ENCODE results near the gene TEX22. TPM values are rescaled to one million over a fixed set of nuclear protein-coding genes. Genes with fewer than 3 reads are reported as not detected.

Gene TEX22
- total RNA-seq, 1 experiment from 2014 or later, result 0.26 TPM

DNA sequence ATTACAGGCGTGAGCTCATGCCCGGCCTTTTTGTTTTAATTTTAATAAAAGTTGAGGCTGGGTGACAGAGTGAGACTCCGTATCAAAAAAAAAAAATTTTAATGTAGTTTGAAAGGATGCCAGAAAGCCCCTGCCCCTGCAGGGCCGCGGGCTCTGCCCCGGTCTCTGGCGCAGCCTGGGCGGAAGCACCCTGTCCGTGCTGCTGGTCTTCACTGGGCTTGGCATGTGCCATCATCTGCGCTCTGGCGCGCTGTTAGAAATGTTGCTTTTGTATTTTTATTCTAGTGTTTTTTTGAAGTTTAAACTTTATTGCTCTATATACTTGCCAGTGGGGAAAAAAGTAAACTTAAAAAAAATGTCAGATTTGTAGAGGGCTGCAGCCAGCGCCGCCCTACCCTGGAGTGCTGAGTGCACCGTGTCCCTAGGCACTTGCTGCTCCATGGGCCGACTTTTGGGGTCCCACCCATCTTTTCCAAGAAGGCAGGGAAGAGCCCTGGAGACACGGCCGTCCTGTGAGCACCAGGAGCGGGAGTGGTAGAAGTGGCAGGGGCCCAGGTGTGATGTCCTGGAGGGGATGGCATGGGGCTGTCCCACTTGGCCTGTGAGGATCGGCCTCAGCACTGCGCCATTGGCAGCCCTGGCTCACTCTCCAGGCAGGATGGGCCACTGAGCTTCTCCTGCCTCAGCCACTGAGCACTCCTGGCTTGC lies 25.3 kb downstream of the TEX22 start:
- in situ Hi-C loops (cut with HindIII; ENCODE audit: low pct_unique_long_range_greater_than_20kb, low sequenced_read_pairs), result no loop called here
- no peak for DNase-seq (ENCODE audit: low read depth, low spot score)

DNA sequence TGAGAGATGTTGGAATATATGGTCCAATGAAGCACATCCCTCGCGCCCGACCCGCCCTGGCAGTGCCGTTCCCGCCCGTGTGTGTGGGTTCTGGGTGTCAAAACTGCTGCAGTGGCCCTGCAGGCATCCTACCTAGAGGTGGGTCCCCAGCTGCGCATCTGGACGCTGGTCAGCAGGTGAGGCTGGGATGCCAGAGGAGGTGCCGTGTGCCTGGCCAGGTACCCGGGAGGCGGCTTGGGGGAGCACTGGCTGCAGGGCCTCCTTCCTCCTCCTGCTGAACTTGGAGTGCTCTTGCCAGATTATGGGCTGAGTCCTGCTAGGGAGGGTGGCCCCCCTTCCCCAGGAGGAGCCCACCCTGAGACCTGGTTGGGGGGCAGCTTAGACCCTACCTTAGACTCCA lies 26.5 kb downstream of the TEX22 start:
- no peak for DNase-seq (ENCODE audit: low read depth, low spot score)
- in situ Hi-C loops (cut with HindIII; ENCODE audit: low pct_unique_long_range_greater_than_20kb, low sequenced_read_pairs), result no loop called here

DNA sequence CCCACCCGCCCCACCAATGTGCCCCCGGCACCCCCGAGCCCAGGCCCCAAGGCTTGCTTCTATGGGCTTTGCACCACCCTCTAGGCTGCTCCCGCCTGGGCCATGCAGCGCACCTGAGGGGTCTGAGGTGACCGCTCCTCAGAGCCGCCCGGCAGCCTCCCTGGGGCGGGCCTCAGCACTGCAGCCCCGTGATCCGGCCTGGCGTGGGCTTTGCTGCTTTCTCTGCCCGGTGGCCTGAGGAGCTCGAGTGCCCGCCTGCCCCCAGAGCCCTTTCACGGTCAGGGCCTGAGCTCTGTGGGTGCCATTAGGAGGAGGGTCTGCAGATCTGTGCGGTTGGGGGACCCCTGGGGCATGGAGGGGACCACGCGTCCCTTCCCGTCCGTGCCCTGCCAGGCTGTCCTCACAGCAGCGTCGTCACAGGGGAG lies 27.5 kb downstream of the TEX22 start:
- no peak for DNase-seq (ENCODE audit: low read depth, low spot score)
- in situ Hi-C loops (cut with HindIII; ENCODE audit: low pct_unique_long_range_greater_than_20kb, low sequenced_read_pairs), result no loop called here

DNA sequence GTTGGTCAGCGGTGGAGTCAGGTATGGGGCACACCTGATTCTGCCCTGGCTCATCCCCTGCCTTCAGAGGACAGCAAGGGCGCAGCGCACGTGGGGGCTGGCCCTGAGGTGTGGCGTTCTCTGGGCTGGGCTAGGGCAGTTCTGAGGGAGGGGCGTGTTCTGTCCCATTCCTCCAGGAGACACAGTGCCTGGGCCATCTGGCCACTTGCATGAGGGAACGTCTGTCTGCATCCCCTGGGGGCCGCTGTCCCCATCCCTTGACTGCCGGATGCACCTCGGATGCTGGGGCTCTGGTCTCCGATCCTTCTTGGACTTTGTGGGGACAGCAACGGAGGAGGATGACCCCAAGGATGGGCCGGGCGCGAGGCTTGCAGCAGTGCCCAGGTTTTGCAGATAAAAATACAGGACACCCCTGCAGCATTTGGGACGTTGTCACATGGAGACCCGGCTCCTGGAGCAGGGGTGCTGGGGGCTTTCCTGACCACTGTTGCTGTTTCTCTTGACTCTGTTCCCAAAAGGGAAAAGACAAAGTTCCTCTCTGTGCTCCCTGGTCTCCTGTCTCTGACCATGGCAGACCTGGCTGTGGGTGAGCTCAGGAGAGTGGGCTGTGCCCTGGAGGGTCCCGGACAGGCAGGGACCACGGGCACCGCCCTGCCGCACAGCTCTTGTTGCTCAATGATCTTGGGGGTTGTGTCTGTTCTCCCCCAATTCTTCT lies 28.2 kb downstream of the TEX22 start:
- in situ Hi-C loops (cut with HindIII; ENCODE audit: low pct_unique_long_range_greater_than_20kb, low sequenced_read_pairs), result no loop called here
- DNase-seq (ENCODE audit: low read depth, low spot score), result no peak

DNA sequence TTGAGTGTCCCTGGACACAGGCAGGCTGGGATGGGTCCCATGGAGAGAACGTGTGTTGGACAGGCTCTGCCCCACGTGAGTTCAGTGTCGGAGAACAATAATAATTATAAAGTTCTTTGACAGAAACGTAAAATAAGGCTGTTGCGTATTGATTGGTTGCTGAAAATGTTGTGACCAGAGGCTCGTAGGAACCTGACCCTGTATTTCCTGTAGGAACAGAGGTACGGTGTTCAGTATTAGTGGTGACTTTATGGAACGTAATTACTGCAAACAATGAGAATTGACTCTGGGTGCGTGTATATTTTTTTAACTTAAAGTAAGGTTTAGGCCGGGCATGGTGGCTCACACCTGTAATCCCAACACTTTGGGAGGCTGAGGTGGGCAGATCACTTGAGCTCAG lies 29.1 kb downstream of the TEX22 start:
- in situ Hi-C loops (cut with HindIII; ENCODE audit: low pct_unique_long_range_greater_than_20kb, low sequenced_read_pairs), result no loop called here

DNA sequence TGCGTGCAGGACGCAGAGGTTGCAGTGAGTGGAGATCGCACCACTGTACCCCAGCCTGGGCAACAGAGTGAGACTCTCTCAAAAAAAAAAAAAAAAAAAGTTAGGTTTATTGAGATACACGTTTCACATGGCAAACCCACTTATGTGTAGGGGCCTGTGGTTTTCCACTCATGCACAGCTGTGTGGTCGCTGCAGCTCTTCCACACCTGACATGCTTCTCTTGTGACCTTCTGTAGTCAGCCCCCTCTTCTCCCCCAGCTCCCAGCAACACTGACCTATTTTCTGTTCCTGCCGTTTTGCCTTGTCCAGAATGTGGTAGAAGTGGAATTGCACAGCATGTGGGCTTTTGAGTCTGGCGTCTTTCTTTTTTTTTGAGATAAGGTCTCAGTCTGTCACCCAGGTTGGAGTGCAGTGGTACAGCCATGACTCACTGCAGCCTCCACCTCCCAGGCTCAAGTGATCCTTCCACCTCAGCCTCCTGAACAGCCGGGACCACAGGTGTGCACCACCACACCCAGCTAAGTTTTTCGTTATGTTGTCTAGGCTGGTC lies 29.7 kb downstream of the TEX22 start:
- in situ Hi-C loops (cut with HindIII; ENCODE audit: low pct_unique_long_range_greater_than_20kb, low sequenced_read_pairs), result no loop called here
- no peak for DNase-seq (ENCODE audit: low read depth, low spot score)

More for the DNA sequence above, 29.1 kb downstream of the TEX22 start:
- DNase-seq (ENCODE audit: low read depth, low spot score), result no peak

DNA sequence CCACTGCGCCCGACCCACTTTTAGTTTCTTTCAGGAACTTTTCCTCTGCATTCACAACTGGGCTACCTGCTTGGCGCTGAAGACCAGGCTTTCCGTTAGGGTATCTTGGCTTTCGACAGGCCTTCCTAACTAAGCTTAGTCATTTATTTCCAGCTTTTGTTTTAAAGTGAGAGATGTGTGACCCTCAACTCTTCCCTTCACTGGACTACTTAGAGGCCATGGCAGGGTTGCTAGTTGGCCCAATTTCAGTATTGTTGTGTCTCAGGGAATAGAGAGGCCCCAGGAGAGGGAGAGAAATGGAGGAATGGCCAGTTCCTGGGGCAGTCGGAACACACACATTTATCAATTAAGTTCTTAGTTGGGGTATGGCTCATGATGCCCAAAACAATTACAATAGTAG lies 31.7 kb downstream of the TEX22 start:
- in situ Hi-C loops (cut with HindIII; ENCODE audit: low pct_unique_long_range_greater_than_20kb, low sequenced_read_pairs), result no loop called here
- no peak for DNase-seq (ENCODE audit: low read depth, low spot score)

DNA sequence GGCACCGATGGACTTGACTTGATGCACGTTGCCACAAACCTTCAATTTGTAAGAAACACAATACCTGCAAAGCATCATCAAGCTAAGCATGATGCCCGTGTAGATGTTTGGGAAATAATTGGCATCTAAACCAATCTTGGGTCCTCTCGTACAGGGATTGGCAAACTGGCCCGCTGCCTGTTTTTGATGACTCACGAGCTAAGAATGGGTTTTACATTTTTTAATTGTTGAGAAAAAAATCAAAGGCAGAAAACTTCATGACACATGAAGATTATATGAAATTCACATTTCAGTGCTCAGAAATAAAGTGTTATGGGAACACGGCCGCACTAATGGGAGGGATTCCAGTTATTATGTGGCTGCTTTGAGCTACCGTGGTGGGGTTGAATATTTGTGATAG lies 32.2 kb downstream of the TEX22 start:
- DNase-seq (ENCODE audit: low read depth, low spot score), result no peak
- in situ Hi-C loops (cut with HindIII; ENCODE audit: low pct_unique_long_range_greater_than_20kb, low sequenced_read_pairs), result no loop called here

DNA sequence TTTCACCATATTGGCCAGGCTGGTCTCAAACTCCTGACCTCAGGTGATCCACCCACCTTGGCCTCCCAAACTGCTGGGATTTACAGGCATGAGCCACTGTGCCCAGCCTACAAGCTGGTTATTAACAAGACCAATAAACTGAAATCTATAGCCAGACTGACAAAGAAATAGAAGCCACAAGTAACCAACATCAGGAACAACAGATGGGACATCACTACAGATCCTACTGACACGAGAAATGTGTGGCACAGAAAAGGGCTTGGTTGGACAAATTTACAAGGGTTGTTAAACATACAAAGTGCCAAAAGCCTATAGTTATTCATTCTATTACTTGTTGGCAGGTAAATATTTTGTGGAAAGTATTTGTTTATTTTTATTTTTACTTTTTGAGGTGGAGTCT lies 32.9 kb downstream of the TEX22 start:
- DNase-seq (ENCODE audit: low read depth, low spot score), result no peak
- in situ Hi-C loops (cut with HindIII; ENCODE audit: low pct_unique_long_range_greater_than_20kb, low sequenced_read_pairs), result no loop called here

DNA sequence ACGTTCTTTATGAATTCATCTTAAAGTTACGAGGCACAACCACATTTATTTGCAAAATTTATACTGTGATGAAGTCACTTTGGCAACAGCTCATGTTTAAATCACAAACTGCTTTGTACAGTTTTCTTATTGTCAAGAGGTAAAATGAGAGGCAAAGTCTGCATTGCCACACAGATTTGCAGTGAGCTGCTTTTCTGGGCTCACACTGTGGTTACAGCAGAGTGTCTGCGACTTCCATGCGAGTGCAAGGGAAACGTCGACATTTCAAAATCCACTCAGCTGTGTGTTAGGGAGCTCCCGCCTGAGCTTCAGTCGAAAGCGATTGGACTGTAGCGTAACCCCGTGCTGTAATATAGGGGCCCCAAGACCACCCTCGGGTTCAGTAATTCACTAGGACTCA lies 34.3 kb downstream of the TEX22 start:
- DNase-seq (ENCODE audit: low read depth, low spot score), result no peak
- in situ Hi-C loops (cut with HindIII; ENCODE audit: low pct_unique_long_range_greater_than_20kb, low sequenced_read_pairs), result no loop called here

DNA sequence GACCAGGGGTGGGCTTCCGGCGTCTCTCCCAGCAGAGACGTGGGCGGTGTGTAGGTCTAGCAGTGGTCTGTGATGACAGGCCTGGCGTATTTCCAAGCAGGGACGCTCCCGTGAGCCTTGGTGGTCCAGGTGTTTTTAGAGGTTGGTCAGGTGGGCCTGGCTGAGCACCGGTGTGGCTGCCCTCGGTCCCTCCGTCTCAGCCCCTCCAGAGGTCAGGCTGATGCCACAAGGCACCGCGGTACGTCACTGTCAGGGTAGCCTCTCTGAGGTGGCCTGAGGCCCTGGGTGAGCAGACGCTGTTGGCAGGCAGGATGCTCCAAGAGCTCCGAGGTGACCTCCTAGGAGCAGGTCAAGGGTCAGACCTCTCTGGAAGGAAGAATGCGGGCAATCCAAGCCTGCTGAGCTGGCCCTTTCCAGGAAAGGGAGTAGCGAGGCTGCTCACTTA lies 34.8 kb downstream of the TEX22 start:
- no peak for DNase-seq (ENCODE audit: low read depth, low spot score)
- in situ Hi-C loops (cut with HindIII; ENCODE audit: low pct_unique_long_range_greater_than_20kb, low sequenced_read_pairs), result no loop called here

DNA sequence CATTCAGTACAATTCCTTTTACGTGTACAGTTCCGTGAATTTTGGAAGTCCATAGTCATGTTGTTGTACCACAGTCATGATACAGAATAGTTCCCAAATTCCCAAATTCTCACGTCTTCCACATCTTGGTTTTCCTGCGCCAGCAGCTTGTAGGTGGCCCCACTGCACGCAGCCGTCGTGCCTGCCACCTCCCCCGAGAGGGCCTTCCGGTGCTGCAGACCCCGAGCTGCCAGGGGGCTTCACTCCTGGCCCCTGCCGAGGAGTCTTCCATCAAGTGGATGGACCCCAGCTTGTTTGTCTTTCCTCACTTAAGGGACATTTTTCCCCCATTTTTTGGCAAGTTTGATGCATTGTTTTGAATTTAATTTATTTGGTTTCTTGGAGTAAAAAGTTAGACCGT lies 38.1 kb downstream of the TEX22 start:
- in situ Hi-C loops (cut with HindIII; ENCODE audit: low pct_unique_long_range_greater_than_20kb, low sequenced_read_pairs), result no loop called here

DNA sequence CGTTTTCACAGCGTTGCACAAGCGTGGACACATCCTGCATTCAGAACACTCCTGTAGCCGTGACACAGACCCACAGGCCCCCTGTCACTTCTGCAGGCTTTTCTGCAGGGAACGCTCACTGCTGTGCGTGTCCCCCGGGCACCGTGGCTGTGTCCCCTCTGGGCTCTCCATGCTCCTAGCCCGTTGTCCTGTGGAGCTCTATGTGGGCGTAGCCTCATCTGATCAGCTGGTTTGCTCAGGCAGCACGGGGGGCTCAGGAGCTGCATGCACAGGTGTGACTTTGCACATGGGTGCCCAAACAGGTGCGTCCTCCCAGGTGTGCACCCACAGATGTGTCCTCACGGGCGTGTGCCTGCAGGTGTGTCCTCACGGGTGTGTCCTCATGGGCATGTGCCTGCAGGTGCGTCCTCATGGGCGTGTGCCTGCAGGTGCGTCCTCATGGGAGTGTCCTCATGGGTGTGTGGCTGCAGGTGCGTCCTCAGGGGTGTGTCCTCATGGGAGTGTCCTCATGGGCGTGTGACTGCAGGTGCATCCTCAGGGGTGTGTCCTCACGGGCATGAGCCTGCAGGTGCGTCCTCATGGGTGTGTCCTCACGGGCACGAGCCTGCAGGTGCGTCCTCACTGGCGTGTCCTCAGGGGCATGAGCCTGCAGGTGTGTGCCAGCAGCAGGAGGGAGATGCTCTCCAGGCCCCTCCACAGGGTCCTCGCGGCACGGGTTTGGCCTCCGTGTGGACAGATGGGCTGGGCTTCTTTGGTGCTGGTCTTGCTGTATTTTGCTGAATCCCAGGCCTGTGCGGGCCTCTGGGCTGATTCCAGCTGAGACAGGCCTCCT lies 38.8 kb downstream of the TEX22 start:
- no peak for DNase-seq (ENCODE audit: low read depth, low spot score)
- in situ Hi-C loops (cut with HindIII; ENCODE audit: low pct_unique_long_range_greater_than_20kb, low sequenced_read_pairs), result no loop called here

More for the DNA sequence above, 38.1 kb downstream of the TEX22 start:
- no peak for DNase-seq (ENCODE audit: low read depth, low spot score)

DNA sequence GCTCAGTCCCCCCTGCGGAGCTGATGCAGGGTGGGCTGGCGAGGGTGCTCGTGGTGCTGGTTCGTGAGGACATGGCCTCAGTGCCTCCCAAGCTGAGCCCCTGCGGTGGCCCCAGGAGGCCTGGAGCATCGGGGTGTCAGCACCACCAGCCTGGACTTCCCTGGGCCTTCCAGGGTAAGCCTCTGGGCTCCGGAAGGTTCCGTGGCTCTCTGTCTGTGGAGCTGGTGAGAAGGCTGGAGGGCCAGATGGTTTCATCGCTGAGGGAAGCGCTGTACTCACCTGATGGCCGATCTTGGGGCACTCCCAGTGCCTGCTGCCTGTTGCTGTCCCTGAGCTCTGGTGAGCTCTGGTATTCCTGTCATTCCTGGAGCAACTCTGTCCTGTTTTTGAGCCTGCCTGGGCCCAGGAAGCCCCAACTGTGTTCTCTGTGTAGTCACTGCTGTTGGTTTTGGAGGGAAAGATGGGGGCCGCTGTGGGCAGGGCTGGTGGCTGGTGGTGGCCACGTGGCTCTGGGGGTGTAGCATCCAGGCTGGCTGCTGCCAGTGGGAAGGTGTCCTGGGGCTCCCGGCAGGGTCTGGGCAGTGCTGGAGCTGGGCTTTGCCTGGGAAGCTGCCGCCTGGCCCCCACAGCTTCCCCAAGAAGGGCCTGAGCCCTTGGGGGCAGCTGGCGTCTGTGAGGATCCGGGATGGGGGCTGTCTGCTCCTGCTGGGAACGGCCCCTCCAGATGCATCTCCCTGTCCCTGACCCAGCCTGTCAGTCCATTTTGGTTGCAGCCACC lies 39.6 kb downstream of the TEX22 start:
- no peak for DNase-seq (ENCODE audit: low read depth, low spot score)

DNA sequence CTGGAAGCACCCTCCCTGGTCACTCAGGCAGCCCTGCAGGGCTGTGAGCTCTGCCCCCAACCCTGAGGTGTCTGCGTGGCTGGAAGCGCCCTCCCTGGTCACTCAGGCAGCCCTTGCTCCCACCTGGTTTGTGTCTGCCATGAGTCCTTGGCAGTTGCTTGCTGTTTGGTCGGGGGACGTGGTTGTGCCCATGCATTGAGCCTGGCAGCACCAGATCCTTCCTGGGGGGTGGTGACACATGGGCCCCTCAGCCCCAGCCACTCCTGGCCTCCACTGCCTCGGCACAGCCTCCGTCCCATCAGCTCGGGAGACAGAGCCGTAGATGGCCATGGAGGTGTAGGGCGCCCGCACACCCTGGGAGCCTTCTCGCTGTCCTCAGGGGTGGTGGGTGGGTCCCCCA lies 40.8 kb downstream of the TEX22 start:
- no peak for DNase-seq (ENCODE audit: low read depth, low spot score)
- in situ Hi-C loops (cut with HindIII; ENCODE audit: low pct_unique_long_range_greater_than_20kb, low sequenced_read_pairs), result no loop called here

More for the DNA sequence above, 39.6 kb downstream of the TEX22 start:
- in situ Hi-C loops (cut with HindIII; ENCODE audit: low pct_unique_long_range_greater_than_20kb, low sequenced_read_pairs), result no loop called here

DNA sequence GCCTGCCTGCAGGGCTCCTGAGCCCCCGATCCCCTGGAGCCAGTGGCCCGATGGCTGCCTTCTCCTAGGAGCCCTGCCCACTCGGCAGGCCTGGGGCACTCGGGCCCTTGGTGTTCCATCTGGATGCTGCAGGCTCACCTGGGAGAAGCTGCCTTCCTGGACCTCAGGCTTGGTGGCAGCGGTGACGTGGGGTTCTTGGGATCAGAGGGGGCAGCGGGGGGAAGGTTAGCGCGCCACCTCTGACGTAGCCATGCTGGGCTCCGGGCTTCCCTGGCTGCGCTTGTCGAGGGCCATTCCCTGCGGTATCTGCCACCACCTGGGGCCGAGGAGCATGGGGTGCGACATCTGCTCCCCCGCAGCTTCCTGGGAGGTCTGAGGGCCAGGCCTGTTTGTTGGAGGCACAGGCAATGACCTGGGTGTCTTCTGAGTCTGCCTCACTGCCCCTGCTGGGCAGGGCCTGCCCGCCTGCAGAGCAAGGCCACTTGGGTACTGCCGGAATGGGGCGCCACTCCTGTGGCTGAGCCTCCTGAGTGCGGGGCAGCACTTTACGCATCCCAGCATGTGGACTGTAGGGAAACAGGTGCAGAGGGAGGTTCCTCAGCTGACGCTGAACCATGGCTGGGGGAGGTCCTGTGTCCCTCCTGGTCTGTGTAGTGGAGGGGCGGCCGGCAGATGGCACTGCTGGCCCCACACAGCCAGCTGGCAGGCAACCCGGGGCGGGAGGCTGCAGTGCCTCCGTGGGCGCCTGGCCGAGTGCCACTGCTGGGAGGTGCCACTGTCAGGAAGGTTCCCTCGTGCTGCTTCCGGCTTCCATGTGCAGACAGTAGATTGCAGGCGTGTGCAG lies 41.6 kb downstream of the TEX22 start:
- peak; percentile 52 for DNase-seq (ENCODE audit: low read depth, low spot score)
- in situ Hi-C loops (cut with HindIII; ENCODE audit: low pct_unique_long_range_greater_than_20kb, low sequenced_read_pairs), result no loop called here

DNA sequence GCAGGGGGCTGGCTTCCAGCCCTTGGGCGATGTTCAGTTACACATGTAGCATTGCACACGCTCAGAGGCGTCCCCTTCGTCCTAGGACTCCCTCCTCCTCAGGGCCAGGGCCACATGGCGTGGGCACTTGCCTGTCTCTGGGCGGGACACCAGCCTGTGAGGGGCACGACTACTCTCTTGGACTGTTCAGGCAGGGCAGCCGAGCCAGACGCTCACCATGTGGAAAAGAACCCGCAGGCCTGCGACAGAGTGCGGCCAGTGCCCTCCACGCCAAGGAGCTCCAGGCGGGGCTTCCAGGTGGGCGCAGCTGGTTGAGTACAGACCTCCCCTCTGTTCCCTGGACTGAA lies 42.2 kb downstream of the TEX22 start:
- in situ Hi-C loops (cut with HindIII; ENCODE audit: low pct_unique_long_range_greater_than_20kb, low sequenced_read_pairs), result no loop called here
- no peak for DNase-seq (ENCODE audit: low read depth, low spot score)

Measured in SK-MEL-5 (cell line).